Prostate gland (tissue), 2 donors: Measurements from ENCODE around the gene DNAJC27. TPM values are rescaled to one million over a fixed set of nuclear protein-coding genes. Genes with fewer than 3 reads are reported as not detected.

ENCODE experiments used
- DNase-seq: peaks from one replicate; pipeline ENCODE4 v3.0.0-alpha.2; 2019; ENCODE audit warnings: low spot score
- H3K27ac ChIP-seq, 2 donors: fragments of 200-600 bp; sonication (generic); 2 replicates each; pipeline ENCODE4 v1.5.1; 2017 to 2019
- H3K27me3 ChIP-seq: fragments of 200-600 bp; sonication (generic); replicated peaks from 2 replicates; pipeline ENCODE4 v1.5.1; 2019; ENCODE audit not compliant: insufficient read depth
- H3K36me3 ChIP-seq, 2 donors: fragments of 200-600 bp; sonication (generic); 1 replicate in 1 of 2; 2 replicates in 1 of 2; pipeline versions ENCODE4 v1.5.1 to v1.8.1; 2017 to 2019
- H3K4me1 ChIP-seq: fragments of 200-600 bp; sonication (generic); replicated peaks from 2 replicates; pipeline ENCODE4 v1.5.1; 2019
- H3K4me3 ChIP-seq, 2 donors: fragments of 200-600 bp; sonication (generic); 2 replicates each; pipeline ENCODE4 v1.5.1; 2017 to 2019
- H3K9me3 ChIP-seq: fragments of 200-600 bp; sonication (generic); 2 replicates; pipeline ENCODE4 v1.5.1; 2017
- CTCF ChIP-seq, 4 experiments: fragments of 200-600 bp in 2 of 4; fragments of 450-650 bp in 2 of 4; sonication (generic) in 2 of 4; IDR thresholded peaks; 1 replicate in 3 of 4; 2 replicates in 1 of 4; pipeline ENCODE4 v1.5.1; 2016 to 2019; ENCODE audit warnings: antibody characterized with exemption in 4 of 4, mild to moderate bottlenecking in 2 of 4, moderate library complexity in 2 of 4
- POLR2A ChIP-seq: fragments of 450-650 bp; IDR thresholded peaks from one replicate; pipeline ENCODE4 v1.6.1; 2016; ENCODE audit warnings: antibody characterized with exemption, mild to moderate bottlenecking
- POLR2AphosphoS5 ChIP-seq: sonication (generic); formaldehyde crosslinking; IDR thresholded peaks from one replicate; pipeline ENCODE4 v1.6.1; 2017; ENCODE audit warnings: antibody characterized with exemption
- WGBS: methylation state at CpG from one replicate; pipeline ENCODE4 v1.1.5; 2018; 5-methylcytosine and 5-hydroxymethylcytosine counted together
- intact Hi-C: fragments of 100-400 bp; cut with DNase I; formaldehyde crosslinking; loops from one replicate; pipeline ENCODE4 v1.14.2; 2022
- total RNA-seq, 2 donors: library from RNA; depleted of rRNA; stranded (reverse); fragments of >200 nt; gene quantifications; one replicate each; pipeline ENCODE4 v1.1.0, GENCODE V29; 2016

The DNAJC27 gene
- total RNA-seq, 2 donors from 2014 or later: 3.0 to 9.2 TPM

- peaks cover 0 to 2% of the 10 kb centered on the region in 2 donors for H3K36me3 ChIP-seq
- TF ChIP-seq CTCF (IDR thresholded peaks at IDR 0.05) (no peak), POLR2AphosphoS5 (no peak), POLR2A (no peak)
Measured at GRCh38 chr2:24945907-24946306, 25.8 kb downstream of the DNAJC27 start.

DNA sequence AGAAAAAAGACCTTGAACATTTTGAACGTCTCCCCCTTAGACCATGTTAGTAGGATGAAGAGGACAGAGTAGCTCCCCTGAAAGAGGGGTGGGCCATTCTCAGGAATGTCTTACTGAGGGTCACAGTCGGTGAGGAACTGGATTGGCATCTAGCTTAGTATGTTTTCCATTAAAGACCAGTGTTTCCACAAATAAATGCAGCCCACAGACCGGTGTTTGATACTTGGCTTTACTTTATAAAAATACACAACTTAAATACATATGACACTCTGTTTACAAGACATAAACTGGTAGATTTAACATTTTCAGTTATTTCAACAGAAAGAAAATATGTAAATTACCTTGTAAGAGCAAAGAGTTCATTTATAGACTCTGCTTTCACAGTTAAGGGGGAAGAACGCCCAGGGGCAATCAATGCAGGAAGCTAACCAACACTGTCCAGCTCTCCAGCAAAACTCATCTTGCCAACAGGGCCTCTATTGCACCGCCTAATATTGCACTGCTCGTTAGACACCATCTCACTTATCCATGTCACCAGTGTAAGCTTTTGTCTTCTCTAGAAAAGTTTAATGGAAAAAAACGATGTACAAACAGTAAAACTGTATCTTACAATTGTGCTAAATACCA is 28.2 kb downstream of the DNAJC27 start:
- Histone ChIP-seq H3K9me3 (no peaks in the 10 kb centered on the region), H3K36me3 (peaks cover 0 to 2% of the 10 kb centered on the region in 2 donors), H3K27me3 (no peaks in the 10 kb centered on the region), H3K27ac (no peak overlapping the region), H3K4me1 (no peaks in the 10 kb centered on the region), H3K4me3 (no peak overlapping the region)
- TF ChIP-seq POLR2AphosphoS5: no peak
- no peak for TF ChIP-seq CTCF (IDR thresholded peaks at IDR 0.05)
- no peak for TF ChIP-seq POLR2A
- intact Hi-C loops: no loop called here
- WGBS: 70% methylated on average over 7 of the region's 7 CpGs
- DNase-seq: no peak

More at GRCh38 chr2:24945907-24946306, 25.8 kb downstream of the DNAJC27 start:
- Histone ChIP-seq H3K4me1 (no peaks in the 10 kb centered on the region), H3K4me3 (no peak overlapping the region), H3K9me3 (no peaks in the 10 kb centered on the region), H3K27ac (no peak overlapping the region), H3K27me3 (no peaks in the 10 kb centered on the region)
- 95% methylated on average over 4 of the region's 4 CpGs for WGBS
- intact Hi-C loops: no loop called here
- no peak for DNase-seq

GRCh38 chr2:24939353-24939752 is 32.4 kb downstream of the DNAJC27 start:
- no peak overlapping the region for H3K4me3 ChIP-seq
- DNase-seq: no peak
- H3K27ac ChIP-seq: no peak overlapping the region
- TF ChIP-seq POLR2A (no peak), POLR2AphosphoS5 (no peak)
- no peaks in the 10 kb centered on the region for H3K9me3 ChIP-seq
- H3K36me3 ChIP-seq: no peaks in the 10 kb centered on the region
- H3K27me3 ChIP-seq: no peaks in the 10 kb centered on the region
- 85% methylated on average over 6 of the region's 6 CpGs for WGBS
- intact Hi-C loops: no loop called here
- no peaks in the 10 kb centered on the region for H3K4me1 ChIP-seq

- Histone ChIP-seq H3K4me1 (no peaks in the 10 kb centered on the region), H3K27me3 (no peaks in the 10 kb centered on the region), H3K36me3 (no peaks in the 10 kb centered on the region), H3K4me3 (no peak overlapping the region), H3K27ac (no peak overlapping the region), H3K9me3 (no peaks in the 10 kb centered on the region)
- intact Hi-C loops: no loop called here
- DNase-seq: no peak
- TF ChIP-seq POLR2A (no peak), POLR2AphosphoS5 (no peak), CTCF (IDR thresholded peaks at IDR 0.05) (no peak)
- 92% methylated on average over 2 of the region's 2 CpGs for WGBS
Measured at GRCh38 chr2:24937236-24937635, 34.5 kb downstream of the DNAJC27 start.

DNA sequence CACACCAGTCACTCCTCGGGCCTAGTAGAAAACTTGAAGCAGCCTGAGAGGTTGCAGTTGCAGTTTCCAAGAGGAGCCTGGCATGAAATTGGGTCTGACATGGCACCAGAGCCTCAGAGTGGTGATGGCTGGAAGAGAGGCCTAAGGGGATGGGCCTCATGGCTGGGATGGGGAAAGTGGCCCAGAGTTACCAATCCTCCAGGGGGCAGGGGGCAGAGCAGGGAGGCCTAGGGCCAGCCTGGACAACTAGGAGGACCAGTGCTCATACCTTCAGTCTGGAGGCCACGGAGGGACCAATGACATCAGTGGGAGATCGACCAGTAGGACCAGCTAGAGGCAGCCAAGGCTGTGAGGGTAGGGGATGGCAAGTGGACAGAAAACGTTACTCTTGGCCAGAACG is 36.6 kb downstream of the DNAJC27 start:
- WGBS: 88% methylated on average over 5 of the region's 5 CpGs
- TF ChIP-seq POLR2AphosphoS5 (no peak), POLR2A (no peak), CTCF (IDR thresholded peaks at IDR 0.05) (no peak)
- Histone ChIP-seq H3K27ac (no peak overlapping the region), H3K27me3 (no peaks in the 10 kb centered on the region), H3K9me3 (no peaks in the 10 kb centered on the region), H3K36me3 (no peaks in the 10 kb centered on the region), H3K4me3 (no peak overlapping the region), H3K4me1 (no peaks in the 10 kb centered on the region)
- intact Hi-C loops: no loop called here
- DNase-seq: no peak
